Stimulated activated naive B cell treated with anti-CD40 and anti-IgM and Interleukin-4, amounts not matched to agents 10 μg/mL and 1 μg/mL and 100 μg/mL, for 72 hours (primary cell): Measurements from ENCODE around the gene ACAA1.
"Not testable (repeated sequence)": the region's sequence is repeated elsewhere in the genome, so short reads cannot be mapped to it uniquely, and the experiment has no call there.

Experiments used
- ATAC-seq, 2 donors: fragments of 150-1000 bp; cut with Tn5 transposase; replicated peaks; 2 replicates each; pipeline ENCODE4 v1.10.0; 2021; ENCODE audit warnings: moderate library complexity in 1 of 2
- DNase-seq: peaks from one replicate; pipeline ENCODE4 v3.0.0; 2021
- H3K27ac Mint-ChIP-seq: one replicate; pipeline ENCODE4 v1.8.0; 2022; ENCODE audit warnings: mild to moderate bottlenecking, mixed read lengths
- H3K27me3 Mint-ChIP-seq, 2 donors: one replicate each; pipeline ENCODE4 v1.8.0; 2022; ENCODE audit warnings: mixed read lengths in 2 of 2
- H3K36me3 Mint-ChIP-seq, 2 donors: one replicate each; pipeline ENCODE4 v1.8.0; 2022; ENCODE audit warnings: mixed read lengths in 2 of 2, mild to moderate bottlenecking in 1 of 2
- H3K4me1 Mint-ChIP-seq, 2 donors: one replicate each; pipeline ENCODE4 v1.8.0; 2022; ENCODE audit warnings: mixed read lengths in 2 of 2, mild to moderate bottlenecking in 1 of 2
- H3K4me3 Mint-ChIP-seq, 2 donors: one replicate each; pipeline ENCODE4 v1.8.0; 2022; ENCODE audit warnings: mild to moderate bottlenecking in 2 of 2, mixed read lengths in 2 of 2, moderate library complexity in 1 of 2
- H3K9me3 Mint-ChIP-seq, 2 donors: one replicate each; pipeline ENCODE4 v1.8.0; 2022; ENCODE audit warnings: mixed read lengths in 2 of 2, mild to moderate bottlenecking in 1 of 2

ACAA1 gene

GRCh38 chr3:38099518-38099917, 37.4 kb downstream of the ACAA1 start:
- no peaks in the 10 kb centered on the region for H3K36me3 Mint-ChIP-seq
- peaks cover 0 to 19% of the 10 kb centered on the region in 2 donors for H3K27me3 Mint-ChIP-seq
- ATAC-seq, result no peak
- DNase-seq, result no peak
- no peak overlapping the region for H3K4me3 Mint-ChIP-seq
- peaks cover 9 to 10% of the 10 kb centered on the region in 2 donors for H3K4me1 Mint-ChIP-seq
- H3K27ac Mint-ChIP-seq, result no peak overlapping the region
- peaks cover 0 to 1% of the 10 kb centered on the region in 2 donors for H3K9me3 Mint-ChIP-seq

DNA sequence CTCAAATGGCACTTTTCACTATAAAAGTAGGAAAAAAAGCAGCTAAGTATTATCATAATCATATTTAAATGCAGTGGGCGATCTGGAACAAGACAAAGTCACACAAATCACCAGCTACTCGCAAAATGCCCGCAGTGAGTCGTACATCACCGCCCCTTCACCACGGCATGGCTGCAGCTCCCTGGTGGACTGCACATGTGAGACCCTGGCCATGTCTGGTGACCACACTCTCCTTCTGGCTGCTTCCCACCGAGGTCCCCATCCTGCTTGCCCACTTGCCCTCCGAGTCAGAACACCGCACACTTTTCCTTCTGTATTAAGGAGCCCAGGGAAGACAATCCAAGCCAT, 38.6 kb downstream of the ACAA1 start:
- peaks cover under 1 to 25% of the 10 kb centered on the region in 2 donors for H3K27me3 Mint-ChIP-seq
- no peak for DNase-seq
- H3K4me3 Mint-ChIP-seq, result no peak overlapping the region
- no peak for ATAC-seq
- no peak overlapping the region for H3K27ac Mint-ChIP-seq
- peaks cover 9 to 10% of the 10 kb centered on the region in 2 donors for H3K4me1 Mint-ChIP-seq
- no peaks in the 10 kb centered on the region for H3K9me3 Mint-ChIP-seq
- no peaks in the 10 kb centered on the region for H3K36me3 Mint-ChIP-seq

DNA sequence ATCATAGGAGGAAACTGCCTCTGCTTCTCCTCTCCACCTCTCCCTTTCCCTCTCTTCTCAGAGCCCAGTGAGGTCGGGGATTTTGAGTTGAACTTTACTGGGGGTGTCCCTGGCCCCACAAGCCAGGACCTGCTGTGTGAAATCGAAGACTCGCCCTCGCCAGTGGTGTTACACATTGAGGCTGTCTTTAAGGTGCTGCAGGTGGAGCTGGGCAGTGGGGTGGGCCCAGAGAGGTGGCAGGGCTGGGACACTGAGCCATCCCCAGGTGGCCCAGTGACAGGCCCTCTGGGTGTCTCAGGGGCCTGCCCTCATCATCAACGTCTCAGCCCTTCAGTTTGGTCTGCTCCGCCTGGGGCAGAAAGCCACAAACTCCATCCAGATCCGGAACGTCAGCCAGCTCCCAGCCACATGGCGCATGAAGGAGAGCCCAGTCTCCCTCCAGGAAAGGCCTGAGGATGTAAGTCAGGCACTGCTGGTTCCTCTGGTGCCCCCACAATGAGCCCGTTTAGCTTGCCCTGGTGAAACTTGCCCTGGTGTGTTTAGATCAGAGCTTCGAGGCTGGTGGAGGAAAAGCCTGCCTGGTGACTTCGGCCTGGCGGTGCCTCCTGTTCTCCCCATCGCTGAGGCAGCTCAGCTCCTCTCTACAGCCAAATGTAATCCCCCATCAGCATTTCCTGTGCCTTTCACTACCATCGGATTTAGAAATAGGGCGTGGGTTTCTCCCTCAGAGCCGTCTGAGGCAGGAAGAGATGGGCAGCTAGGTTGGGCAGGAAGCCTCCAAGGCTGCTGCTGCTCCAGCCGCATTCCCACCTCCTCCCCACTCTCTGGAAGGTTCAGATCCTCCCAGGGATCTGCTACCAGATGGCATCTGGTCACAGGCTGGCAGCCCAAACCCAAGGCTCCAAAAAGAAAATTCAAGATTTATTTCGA, 39.2 kb downstream of the ACAA1 start:
- DNase-seq, result no peak
- no peak for ATAC-seq
- no peaks in the 10 kb centered on the region for H3K36me3 Mint-ChIP-seq
- peaks cover 7 to 9% of the 10 kb centered on the region in 2 donors for H3K4me1 Mint-ChIP-seq
- peak overlapping the region; percentile 44 for H3K27ac Mint-ChIP-seq
- H3K27me3 Mint-ChIP-seq, result peaks cover 3 to 25% of the 10 kb centered on the region in 2 donors
- no peak overlapping the region for H3K4me3 Mint-ChIP-seq
- H3K9me3 Mint-ChIP-seq, result no peaks in the 10 kb centered on the region

GRCh38 chr3:38095669-38096483, 41.1 kb downstream of the ACAA1 start:
- Mint-ChIP-seq H3K4me1 (no peaks in the 10 kb centered on the region), H3K9me3 (no peaks in the 10 kb centered on the region), H3K36me3 (no peaks in the 10 kb centered on the region), H3K4me3 (no peak overlapping the region), H3K27ac (no peak overlapping the region), H3K27me3 (peaks cover 9 to 25% of the 10 kb centered on the region in 2 donors)
- no peak for DNase-seq
- no peak for ATAC-seq

GRCh38 chr3:38094999-38095398, 41.9 kb downstream of the ACAA1 start:
- H3K27ac Mint-ChIP-seq, result no peak overlapping the region
- peaks cover 9 to 23% of the 10 kb centered on the region in 2 donors for H3K27me3 Mint-ChIP-seq
- DNase-seq (no peak), ATAC-seq (no peak)
- no peaks in the 10 kb centered on the region for H3K4me1 Mint-ChIP-seq
- H3K9me3 Mint-ChIP-seq, result no peaks in the 10 kb centered on the region
- no peaks in the 10 kb centered on the region for H3K36me3 Mint-ChIP-seq
- H3K4me3 Mint-ChIP-seq, result no peak overlapping the region

DNA sequence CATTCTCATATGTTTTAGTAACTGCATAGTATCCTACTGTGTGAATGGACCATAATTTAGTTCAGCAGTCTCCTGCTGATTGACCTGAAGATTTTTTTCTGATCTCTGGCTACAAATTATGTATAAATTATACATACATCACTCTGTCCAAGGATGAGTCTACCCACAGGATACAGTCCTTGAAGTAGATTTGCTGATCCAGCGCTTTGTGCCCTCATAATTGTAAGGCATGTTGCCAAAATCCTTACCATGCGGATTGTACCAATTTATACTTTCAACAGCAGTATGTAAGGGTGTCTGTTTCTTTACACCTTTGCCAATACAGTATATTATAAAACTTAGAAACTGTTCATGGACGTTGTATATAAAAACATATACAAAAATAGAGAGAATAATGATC, 46.5 kb downstream of the ACAA1 start:
- ATAC-seq (no peak), DNase-seq (no peak)
- Mint-ChIP-seq H3K27me3 (peaks cover 9 to 12% of the 10 kb centered on the region in 2 donors), H3K4me3 (no peak overlapping the region), H3K9me3 (no peaks in the 10 kb centered on the region), H3K4me1 (no peaks in the 10 kb centered on the region), H3K27ac (no peak overlapping the region), H3K36me3 (no peaks in the 10 kb centered on the region)

DNA sequence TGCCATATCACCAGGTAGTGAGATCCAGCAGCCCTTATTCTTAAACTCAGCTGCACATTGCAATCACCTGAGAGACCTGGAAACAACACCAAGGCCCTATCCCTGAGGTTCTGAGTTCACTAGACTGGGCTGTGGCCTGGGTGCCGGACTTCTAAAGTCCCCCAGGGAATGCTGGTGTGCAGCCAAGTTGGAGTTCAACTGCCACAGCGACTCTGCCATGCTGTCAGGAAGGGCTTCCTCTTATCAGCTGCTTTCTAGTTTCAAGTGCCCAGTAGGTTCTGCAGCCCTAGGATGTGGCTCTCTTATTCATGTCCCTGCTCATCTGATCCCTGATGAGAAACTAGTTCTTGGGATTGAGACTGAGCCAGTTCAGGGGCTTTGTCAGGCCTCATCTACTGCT, 47.8 kb downstream of the ACAA1 start:
- no peak overlapping the region for H3K27ac Mint-ChIP-seq
- no peak for DNase-seq
- H3K27me3 Mint-ChIP-seq, result peaks cover 3 to 11% of the 10 kb centered on the region in 2 donors
- no peak for ATAC-seq
- H3K9me3 Mint-ChIP-seq, result peaks cover 2 to 7% of the 10 kb centered on the region in 2 donors
- H3K36me3 Mint-ChIP-seq, result peaks cover 2 to 7% of the 10 kb centered on the region in 2 donors
- H3K4me3 Mint-ChIP-seq, result no peak overlapping the region
- H3K4me1 Mint-ChIP-seq, result peaks cover 0 to 5% of the 10 kb centered on the region in 2 donors

DNA sequence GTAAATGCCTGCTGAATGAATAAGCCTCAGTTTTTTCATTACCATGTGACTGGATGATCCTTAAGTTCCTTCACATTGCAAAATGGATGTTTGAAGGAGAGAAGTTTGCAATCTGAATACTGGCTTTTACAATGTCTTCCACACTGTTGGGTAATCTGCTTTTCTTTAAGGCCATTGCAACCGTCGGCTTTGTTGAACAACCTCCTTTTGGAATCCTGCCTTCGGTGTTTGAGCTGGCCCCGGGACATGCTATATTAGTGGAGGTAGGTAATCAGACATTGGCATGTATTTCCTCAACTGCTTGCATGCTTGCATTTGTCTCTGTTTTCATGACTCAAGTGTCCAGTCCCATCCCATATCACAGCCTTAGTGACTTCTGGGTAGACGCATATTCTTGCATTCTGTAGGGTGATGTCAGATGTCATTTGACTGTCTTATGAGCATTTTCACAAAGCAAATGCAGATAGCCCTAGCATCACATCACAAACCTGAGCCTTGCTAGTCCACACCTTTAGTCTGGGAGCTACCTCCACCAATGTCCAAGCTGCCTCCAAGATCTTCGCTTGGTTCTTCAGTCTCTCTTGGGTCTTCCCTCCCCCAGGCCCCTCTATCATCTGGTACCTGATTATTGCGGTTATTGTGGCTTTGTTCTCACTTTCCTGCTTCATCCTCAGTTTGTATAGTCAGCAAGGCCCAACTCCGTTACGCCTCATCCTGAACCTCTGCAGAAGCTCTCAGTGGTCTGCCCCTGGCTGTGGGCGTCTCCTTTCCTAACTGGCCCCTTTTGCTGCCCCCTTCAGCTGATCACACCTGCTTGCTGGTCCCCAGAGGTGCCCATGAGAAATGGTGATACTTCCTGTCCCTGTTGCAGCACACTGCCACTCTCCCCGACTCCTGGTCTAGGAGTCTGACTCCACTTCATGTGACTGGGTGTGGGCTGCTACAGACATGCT, 48.5 kb downstream of the ACAA1 start:
- Mint-ChIP-seq H3K36me3 (peaks cover 4 to 10% of the 10 kb centered on the region in 2 donors), H3K27me3 (peaks cover 0 to 13% of the 10 kb centered on the region in 2 donors), H3K4me1 (peaks cover 0 to 6% of the 10 kb centered on the region in 2 donors), H3K27ac (no peak overlapping the region), H3K9me3 (peaks cover 5 to 10% of the 10 kb centered on the region in 2 donors), H3K4me3 (no peak overlapping the region)
- DNase-seq (no peak), ATAC-seq (no peak)

DNA sequence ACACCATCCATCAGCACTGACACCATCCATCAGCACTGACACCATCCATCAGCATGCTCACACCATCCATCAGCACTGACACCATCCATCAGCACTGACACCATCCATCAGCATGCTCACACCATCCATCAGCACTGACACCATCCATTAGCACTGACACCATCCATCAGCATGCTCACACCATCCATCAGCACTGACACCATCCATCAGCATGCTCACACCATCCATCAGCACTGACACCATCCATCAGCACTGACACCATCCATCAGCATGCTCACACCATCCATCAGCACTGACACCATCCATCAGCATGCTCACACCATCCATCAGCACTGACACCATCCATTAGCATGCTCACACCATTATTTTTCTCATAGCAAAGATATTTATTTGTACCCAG, 49.6 kb downstream of the ACAA1 start:
- DNase-seq, ATAC-seq, H3K27ac Mint-ChIP-seq, H3K27me3 Mint-ChIP-seq, H3K4me1 Mint-ChIP-seq, H3K4me3 Mint-ChIP-seq: not testable (repeated sequence)
- Mint-ChIP-seq H3K36me3 (peaks cover 7 to 10% of the 10 kb centered on the region in 2 donors), H3K9me3 (peaks cover 5 to 14% of the 10 kb centered on the region in 2 donors)

GRCh38 chr3:38086496-38086895, 50.4 kb downstream of the ACAA1 start:
- H3K4me1 Mint-ChIP-seq, result peaks cover 0 to 6% of the 10 kb centered on the region in 2 donors
- peaks cover 0 to 4% of the 10 kb centered on the region in 2 donors for H3K27me3 Mint-ChIP-seq
- ATAC-seq, result no peak
- no peak overlapping the region for H3K4me3 Mint-ChIP-seq
- H3K9me3 Mint-ChIP-seq, result peaks cover 5 to 14% of the 10 kb centered on the region in 2 donors
- H3K36me3 Mint-ChIP-seq, result peaks cover 7 to 10% of the 10 kb centered on the region in 2 donors
- H3K27ac Mint-ChIP-seq, result no peak overlapping the region
- no peak for DNase-seq

DNA sequence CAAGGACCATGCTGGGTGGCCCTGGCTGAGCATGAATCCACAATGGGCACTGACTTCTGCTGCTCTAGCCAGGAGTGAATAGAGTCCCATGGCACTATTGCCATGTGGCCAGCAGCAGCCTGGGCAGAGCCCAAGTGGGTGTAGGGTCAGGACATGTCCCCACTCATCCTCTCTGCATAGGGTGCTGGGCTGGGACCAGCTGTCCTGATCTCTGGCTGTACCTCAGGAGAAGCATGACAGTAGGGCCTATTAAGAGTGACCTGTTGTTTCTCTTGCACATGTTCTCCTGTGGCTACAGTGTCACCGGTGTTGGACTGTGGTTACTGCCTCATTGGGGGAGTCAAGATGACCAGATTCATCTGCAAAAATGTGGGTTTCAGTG, 51.0 kb downstream of the ACAA1 start:
- ATAC-seq (peak; percentile 16 to 26), DNase-seq (no peak)
- Mint-ChIP-seq H3K4me1 (peaks cover 0 to 6% of the 10 kb centered on the region in 2 donors), H3K9me3 (peaks cover 5 to 14% of the 10 kb centered on the region in 2 donors), H3K27ac (no peak overlapping the region), H3K36me3 (peaks cover 7 to 10% of the 10 kb centered on the region in 2 donors), H3K4me3 (no peak overlapping the region), H3K27me3 (peaks cover 0 to 4% of the 10 kb centered on the region in 2 donors)

DNA sequence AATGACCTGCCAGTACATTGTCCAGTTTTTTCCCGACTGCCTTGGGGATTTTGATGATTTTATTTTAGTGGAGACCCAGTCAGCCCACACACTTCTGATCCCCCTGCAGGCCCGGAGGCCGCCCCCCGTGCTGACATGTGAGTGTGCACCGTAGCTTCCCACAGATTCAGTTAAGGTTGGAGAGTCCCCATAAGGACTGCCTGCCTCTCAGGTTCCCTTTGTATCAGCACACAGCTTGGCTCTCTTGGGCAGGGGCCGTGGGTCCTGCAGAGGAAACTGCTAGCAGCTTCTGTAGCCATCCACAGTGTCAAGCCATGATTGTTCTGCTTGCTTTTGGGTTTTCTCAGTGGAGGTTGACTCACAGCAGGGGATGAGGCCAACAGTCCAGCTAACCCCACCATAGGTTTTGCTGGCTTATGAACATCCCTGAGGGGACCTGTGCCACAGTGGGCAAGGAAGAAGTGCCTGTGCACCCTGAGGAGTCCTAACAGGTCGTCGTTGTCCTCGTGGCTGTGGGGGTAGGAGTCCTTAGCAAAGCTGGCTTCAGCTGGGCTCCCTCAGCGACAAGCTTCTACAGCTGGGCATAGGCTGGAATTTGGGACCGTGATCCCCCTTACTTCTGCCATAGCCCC, 51.5 kb downstream of the ACAA1 start:
- peaks cover 7 to 14% of the 10 kb centered on the region in 2 donors for H3K9me3 Mint-ChIP-seq
- peaks cover 0 to 4% of the 10 kb centered on the region in 2 donors for H3K27me3 Mint-ChIP-seq
- H3K4me3 Mint-ChIP-seq, result no peak overlapping the region
- no peak for DNase-seq
- peaks cover 0 to 6% of the 10 kb centered on the region in 2 donors for H3K4me1 Mint-ChIP-seq
- peaks cover 7 to 12% of the 10 kb centered on the region in 2 donors for H3K36me3 Mint-ChIP-seq
- peak overlapping the region; percentile 53 for H3K27ac Mint-ChIP-seq
- ATAC-seq, result peak; percentile 14 to 49
